Measurements from ENCODE around the gene AMN.

DNA sequence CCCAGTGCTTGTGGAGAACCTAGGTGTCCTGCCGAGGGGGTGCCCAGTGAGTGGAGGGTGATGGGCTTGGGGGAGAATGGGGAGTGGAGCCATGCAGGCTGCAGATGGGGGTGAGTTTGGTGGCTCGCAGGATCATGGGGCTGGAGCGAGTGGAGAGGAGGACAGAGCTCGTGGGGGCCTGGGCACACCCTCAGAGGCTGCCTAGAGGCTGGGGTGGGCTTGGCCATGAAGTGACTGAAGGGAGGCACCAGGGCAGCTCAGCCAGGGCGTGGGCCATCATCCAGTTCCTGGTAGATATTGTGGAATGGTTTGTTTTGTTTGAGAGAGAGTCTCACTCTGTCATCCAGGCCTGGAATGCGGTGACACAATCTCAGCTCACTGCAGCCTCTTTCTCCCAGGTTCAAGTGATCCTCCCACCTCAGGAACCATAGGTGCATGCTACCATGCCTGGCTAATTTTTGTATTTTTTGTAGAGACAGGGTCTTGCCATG lies 43.4 kb upstream of the AMN start:
- TF ChIP-seq, protein P1, sequence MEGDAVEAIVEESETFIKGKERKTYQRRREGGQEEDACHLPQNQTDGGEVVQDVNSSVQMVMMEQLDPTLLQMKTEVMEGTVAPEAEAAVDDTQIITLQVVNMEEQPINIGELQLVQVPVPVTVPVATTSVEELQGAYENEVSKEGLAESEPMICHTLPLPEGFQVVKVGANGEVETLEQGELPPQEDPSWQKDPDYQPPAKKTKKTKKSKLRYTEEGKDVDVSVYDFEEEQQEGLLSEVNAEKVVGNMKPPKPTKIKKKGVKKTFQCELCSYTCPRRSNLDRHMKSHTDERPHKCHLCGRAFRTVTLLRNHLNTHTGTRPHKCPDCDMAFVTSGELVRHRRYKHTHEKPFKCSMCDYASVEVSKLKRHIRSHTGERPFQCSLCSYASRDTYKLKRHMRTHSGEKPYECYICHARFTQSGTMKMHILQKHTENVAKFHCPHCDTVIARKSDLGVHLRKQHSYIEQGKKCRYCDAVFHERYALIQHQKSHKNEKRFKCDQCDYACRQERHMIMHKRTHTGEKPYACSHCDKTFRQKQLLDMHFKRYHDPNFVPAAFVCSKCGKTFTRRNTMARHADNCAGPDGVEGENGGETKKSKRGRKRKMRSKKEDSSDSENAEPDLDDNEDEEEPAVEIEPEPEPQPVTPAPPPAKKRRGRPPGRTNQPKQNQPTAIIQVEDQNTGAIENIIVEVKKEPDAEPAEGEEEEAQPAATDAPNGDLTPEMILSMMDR (IDR thresholded peaks at IDR 0.05) = no peak
- TF ChIP-seq POLR2A (IDR thresholded peaks at IDR 0.05) = no peak

Measured in Peyer's patch (tissue), 4 donors.